Islet of Langerhans (tissue), 1 donor: Measurements from ENCODE around the gene SLX4IP.

Experiments
- FAIRE-seq: peaks from one replicate; lab custom pipeline; 2011; peaks lifted over from hg19 to GRCh38; lab: Jason Lieb, UNC

Gene SLX4IP

DNA sequence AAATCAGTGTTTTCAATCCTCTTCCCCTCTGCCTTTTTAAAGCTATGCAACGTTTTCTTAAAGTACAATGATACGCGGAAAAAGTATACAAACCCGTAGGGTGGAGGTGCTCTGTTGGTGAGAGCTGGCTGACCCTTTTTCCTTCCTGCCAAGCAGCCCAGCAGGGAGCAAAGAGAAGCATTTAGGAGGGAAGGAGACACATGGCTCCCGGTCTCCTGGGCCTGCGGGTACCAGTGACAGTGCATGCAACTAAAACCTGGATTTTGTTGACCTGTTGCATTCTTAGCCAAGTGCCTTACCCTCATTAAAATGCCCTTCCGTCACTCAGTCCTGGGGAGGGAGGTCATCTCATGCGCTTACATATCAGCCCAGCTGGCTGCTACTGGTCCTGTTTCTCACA, 87.2 kb downstream of the SLX4IP start:
- FAIRE-seq = no peak

DNA sequence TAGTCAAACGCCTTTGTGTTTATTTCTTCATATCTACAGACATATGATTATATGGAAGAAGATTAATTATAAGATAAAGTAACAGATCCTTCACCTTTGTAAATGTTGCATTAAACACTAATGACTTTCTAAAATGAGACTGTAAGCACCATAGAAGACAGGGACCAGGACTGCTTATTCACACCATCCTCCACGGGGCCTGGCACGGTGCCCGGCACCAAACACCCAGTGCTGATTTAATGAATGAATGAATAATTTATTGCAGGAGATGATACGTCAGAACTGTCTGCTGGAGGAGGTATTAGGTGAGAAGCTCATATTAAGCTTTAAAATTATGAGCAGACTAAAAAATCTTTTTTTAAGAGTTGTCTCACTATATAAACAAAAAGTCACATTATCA, 88.3 kb downstream of the SLX4IP start:
- FAIRE-seq = peak; percentile 9

DNA sequence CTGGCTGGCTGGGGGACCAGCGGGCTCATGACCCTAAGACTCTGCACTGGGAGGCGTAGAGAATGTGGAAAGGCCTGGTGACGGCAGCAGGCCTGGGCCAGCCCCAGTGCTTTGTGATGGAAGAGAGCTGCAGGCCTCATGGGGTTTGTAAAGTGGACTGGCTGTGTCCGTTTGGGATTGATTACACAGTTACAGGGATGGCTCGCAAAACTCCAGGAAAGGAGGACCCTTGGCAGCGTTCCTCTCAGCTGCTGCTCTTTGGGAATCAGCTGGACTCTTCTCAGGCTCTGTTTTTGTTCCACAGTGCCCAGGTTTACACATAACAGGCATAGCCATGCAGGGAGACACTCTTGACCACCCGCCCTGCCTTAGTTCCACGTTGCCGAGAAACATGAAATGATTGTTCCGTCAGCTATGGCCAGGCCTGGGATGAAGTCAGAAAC, 89.0 kb downstream of the SLX4IP start:
- no peak for FAIRE-seq

DNA sequence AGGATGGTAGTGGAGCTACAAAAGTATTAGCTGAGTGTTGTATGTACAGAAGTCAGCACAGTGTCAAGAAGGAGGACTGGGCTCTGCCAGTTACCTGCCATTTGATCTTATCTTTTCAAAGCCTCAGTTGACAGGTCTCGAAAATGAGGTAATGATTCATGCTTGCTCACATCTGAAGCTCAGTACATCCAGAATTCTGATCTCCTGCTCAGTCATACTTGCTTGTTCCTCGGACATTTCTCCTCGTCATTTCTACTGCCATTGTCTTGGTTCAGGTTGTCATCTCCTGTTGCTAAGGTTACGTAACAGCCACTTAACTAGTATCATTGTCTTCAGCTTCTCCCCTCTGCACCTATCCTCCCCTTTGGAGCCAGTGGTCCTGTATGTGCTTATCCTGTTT, 89.5 kb downstream of the SLX4IP start:
- peak; percentile 33 for FAIRE-seq

DNA sequence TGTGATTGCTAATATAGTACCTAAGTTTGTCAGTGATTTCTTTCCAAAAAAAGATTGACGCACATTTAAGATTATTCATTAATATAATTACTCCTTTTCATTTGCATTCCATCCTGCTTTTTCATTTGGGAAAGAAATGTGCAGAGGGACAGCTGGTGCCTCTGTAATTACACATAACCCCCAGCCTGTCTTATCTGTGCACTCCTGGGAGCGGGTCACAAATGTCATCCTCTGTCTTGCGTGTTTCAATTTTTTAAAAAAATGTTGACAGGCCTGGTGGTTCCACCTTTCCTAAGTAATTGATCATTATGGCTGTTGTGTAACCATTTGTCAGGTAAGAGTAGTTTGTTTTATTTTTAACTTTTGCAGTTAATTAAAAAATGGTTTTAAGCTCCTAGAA, 92.7 kb downstream of the SLX4IP start:
- no peak for FAIRE-seq

DNA sequence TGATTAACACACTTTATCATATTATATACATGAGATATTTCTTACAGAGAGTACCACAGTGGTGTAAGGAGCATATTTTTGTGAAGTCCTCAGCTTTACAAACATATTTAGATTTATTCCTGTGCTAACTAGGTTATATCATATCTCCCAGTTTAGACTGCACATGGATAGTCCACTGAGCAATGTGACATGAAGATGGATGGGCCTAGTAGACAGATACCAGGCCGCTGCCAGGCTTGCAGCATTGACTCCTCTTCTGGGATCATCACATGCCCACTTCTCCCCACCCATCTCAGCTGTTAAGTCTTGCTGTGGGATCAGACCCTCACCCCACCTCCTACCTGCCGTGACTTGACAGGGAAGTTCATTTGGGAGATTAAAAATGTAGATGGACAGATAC, 95.8 kb downstream of the SLX4IP start:
- FAIRE-seq = no peak

DNA sequence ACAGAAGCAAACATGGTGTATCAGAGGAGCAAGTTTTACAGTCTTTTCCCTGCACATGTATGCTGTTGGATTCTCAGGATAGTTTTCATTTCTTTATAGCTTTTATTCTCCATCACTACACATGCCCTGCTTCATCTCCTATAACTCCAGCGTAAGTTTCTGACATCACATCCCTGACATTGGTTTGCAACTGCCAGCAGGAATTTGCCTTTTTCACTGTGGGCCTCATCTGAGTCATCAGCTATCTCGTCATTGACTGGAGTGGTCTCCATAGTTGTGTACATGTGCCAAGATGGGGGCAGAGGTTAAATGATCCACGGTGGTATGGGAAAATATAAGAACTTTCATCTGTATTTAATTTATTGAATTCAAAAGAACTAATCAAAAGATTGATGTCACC, 96.7 kb downstream of the SLX4IP start:
- no peak for FAIRE-seq

DNA sequence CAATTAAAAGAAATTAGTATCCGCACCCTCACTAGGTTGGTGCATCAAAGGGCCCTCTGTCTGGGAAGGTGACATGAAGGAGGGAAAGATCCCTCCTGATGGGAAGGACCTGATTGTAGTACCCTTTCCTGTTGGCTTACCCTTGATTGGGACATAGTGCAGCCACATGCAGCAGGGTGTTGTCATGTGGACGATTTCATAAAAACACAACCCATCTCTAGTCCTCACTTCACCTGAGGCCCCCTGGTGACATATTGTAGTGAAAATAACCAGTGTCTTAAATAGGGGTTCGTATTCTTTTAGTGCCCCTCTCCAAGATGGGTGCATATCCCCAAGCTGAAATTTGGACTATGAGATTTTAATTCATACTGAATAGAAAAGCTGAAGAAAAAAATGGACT, 97.3 kb downstream of the SLX4IP start:
- FAIRE-seq = no peak

DNA sequence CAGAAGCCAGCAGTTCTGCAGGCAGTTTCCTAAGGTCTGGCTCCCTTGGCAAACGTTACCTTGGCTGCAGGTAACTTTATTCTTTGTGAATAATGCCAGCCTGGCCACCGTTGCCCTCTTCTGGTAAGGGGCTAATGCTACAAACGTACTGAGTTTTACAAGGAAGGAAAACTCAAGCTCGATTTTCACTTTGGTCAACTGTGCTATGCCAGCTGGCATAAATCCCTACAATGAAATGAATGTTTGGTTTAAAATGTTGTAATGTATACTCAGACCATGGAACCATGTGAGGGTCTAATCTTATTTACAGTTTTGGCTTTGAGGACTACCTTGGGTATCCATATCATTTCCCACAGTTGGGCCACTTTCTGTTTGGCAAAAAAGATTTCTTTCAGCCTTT, 101.4 kb downstream of the SLX4IP start:
- no peak for FAIRE-seq

DNA sequence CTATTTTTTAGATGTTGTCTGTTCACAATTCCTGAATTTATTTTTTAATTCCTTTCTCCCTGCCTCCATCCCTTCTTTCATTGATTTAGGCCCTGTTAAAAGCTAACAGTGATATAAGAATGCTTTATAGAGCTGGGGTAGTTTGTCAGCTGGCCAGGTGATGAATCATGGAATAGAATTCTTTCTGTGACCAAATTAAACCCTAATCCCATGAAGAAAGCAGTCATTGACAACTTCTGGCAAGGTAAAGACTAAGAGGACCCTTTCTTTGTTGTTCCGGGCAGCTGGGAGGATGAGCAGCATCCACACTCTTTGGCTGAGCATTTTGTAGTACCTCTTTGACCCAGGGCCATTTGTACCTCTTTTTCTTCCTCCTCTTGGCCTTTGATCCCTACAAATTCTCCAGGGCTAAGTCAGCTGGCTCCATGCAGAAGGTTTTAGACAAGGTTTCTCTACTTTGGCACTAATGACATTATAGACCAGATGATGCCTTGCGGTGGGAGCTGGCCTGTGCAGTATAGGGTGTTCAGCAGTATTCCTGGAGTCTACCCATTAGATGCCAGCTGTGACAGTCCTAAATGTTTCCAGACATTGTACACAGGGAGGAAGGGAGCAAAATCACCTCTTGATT, 102.9 kb downstream of the SLX4IP start:
- FAIRE-seq = no peak

DNA sequence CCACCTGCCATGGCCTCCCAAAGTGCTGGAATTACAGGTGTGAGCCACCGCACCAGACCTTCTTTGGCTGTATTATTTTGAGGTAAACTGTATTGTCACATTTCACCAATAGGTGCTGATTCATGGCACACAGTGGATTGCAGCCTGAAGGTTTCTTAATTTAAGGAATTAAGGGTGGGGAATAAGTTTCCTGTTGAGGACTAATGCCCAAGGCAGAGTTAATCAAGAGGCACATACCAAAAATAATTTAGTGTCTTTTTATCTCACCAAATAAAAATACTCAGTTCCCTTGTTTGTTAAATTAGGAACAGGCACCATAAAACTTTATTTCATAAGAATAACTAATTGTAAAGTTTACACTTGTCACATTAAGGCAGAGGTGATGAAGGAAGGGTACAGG, 103.7 kb downstream of the SLX4IP start:
- no peak for FAIRE-seq

DNA sequence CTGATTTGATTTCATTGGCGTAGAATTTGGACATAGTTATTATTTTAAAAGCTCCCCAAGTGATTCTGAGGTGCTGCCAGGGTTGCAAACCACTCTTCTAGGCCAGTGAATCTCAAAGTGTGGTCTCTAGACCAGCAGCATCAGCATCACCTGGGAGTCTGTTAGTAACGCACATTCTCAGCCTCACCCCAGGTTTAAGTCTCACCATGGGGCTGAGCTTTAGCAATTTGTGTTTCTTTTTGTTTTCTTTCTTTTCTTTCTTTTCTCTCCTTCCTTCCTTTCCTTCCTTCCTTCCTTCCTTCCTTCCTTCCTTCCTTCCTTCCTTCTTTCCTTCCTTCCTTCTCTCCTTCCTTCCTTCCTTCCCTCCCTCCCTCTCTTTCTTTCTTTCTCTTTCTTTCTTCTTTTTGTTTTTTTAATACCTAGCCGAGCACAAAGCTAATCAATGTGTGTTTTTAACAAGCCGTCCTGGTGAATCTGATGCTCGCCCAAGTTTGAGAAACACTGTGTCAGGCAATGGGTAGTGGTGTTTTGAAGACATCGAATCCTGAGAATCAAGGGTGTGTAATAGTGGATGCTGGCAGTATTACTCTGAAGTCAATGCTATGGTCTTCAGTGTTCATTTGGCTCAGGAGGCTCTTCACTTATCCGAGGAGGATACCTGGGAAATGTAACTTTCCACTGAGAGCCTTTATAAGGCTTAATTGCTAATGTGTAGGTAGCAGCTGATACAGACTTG, 104.9 kb downstream of the SLX4IP start:
- FAIRE-seq = no peak

DNA sequence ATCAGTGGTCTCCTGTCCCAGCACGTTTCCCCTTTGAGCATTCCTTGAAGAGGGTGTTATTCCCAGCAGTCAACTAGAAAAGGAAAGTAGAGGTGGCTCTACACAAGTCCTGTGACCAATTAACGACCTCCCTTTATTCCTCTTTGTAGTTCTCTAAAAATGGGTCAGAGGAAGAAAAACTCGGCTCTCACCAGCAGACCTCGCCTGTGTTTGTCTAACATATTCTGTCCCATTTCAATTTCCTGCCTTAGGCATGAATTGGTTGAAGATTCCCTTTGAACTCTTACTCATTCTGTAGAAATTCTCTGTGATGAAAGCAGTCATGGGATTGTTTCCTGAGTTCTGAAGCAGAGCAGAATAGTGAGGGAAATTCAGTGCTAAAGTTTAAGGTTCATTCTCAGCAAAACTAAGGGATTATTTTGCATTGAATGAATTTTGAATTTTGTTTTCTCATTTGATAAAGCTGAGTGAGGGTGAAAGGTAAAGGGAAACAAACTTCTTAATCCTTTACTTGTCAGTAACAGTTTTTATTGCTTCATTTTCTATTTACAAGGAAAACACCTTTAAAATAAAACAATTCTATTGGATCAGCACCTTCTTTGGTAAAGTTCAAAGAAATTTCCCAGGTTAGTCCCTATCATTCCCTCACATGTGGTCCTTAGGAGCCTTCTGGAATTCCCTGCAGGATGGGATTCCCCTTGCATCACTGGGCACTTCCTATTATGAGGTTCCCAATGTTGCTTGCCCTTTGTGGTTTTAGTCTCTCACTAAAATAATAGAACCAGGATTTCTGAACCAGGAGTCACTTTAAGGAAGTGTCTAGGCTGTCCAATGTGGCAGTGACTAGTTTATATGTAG, 105.8 kb downstream of the SLX4IP start:
- FAIRE-seq = no peak

DNA sequence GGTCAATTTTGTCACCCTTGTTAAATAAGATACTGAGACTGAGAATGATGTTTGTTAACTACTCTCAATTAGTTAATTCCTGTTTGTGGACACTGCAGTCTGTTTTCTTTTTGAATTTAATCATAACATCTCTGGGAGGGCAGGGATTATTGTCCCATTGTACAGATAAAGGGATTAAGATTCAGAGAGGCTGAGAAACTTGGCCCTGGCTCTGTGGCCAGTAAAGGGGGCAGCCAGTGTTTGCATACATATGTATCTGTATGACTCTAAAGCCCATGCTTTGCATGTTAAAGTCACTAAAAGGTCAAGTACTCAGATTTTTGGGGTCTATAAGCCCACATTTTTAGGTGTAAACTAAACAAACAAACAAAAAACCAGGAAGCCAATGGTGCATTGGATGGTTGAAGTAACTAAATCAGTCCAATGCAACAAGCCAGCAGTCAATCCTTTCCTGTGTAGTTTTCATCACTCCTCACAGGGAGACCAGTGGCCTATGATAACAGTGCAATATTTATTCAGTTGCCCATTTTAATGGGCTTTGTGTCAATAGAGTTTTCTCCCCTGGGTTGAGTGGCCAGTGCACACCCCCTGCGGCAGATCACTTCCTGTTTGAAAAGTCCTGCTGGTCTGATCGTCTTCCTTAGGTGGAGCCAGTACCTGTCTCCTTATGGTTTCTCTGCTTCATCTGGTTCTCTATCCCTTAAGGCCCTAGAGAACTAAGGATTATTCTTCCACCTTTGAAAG, 106.7 kb downstream of the SLX4IP start:
- no peak for FAIRE-seq

DNA sequence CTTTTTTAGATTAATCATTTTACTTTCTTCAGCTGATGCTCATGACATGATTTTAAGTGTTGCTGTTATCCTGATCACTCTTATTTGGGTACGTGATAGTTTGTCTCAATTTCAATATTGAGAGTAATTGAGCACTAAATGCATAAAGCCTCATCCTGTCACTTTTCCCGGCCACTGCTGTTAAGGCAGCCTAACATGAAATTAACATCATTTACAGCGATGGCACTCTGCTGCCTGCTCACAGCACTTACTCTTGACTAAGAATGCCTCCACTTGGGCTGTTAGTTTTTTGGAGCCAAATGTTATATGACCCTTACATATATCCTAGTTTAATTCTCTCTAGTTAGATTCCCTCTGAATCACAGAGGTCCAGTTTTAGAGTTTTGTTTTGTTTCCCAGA, 107.3 kb downstream of the SLX4IP start:
- no peak for FAIRE-seq

DNA sequence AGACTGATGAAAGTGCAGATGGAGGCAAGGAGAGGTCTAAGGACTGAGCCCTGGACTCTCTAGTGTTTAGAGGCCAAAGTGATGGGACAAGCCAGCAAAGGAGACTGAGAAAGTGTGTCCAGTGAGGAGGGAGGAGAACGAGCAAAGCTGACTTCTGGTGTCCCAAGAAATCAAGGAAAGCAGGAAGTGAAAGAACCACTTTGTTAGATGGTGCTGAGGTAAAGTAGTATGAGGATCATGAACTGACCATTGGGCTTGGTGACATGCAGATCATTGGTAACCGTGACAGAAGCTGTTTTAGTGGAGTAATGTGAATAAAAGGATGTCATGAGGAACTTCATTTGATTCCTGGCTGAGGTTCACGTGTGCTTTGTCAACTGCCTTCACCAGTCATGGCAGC, 108.4 kb downstream of the SLX4IP start:
- FAIRE-seq = no peak

DNA sequence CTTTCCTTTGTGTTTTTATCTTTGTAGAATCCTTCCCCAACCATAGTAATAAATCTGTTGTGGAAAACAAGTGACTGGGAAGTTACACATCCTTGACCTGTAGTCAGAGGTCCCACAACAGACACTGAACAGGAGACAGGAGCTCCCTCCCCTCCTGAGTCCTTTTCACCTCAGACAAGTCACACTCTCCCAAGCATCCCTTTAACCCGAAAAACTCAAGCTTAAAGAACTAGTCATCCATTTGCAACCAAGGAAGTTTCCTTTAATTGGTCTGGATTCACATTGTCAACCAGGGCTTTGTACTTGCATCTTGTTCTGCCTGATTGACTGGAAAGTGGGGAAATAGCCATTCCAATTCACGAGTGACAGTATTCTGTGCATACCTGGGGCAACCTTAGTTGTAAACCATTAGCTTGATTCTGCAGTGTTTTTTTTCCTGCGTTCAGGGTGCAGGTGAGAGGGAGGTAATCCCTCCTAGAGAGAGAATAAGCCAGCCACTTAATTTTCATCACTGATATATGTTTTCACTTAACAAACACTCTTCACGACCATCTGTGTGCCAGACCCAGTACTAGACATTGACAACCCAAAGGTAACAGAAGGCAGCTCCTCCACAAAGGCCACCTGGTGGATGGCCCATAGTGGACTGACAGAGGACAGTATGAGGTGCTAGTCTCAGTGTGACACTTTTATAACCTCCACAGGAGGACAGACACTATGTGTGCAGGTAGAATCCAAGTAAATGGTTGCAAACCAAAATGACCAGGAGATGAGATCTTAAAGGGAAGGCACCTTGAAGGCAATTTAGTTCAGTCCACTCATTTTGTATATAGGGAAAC, 112.4 kb downstream of the SLX4IP start:
- no peak for FAIRE-seq

DNA sequence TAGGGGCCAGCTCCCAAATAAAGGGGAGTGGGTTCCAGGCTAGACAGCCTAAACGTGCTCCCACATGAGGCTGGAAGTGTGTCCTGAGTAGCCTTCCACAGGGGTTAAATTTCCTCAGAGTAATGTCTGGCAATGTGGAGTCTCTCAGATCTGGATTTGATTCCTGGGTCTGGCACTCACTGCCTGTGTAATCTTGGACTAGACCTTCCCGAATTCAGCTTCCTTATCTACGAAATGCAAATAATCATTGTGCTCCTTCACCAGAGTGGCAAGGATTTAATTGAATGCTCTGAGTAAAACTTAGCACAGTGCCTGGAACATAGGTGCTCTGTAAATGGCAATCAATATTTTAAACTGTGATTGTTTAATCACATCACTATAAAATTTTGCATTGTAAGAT, 114.4 kb downstream of the SLX4IP start:
- FAIRE-seq = no peak

DNA sequence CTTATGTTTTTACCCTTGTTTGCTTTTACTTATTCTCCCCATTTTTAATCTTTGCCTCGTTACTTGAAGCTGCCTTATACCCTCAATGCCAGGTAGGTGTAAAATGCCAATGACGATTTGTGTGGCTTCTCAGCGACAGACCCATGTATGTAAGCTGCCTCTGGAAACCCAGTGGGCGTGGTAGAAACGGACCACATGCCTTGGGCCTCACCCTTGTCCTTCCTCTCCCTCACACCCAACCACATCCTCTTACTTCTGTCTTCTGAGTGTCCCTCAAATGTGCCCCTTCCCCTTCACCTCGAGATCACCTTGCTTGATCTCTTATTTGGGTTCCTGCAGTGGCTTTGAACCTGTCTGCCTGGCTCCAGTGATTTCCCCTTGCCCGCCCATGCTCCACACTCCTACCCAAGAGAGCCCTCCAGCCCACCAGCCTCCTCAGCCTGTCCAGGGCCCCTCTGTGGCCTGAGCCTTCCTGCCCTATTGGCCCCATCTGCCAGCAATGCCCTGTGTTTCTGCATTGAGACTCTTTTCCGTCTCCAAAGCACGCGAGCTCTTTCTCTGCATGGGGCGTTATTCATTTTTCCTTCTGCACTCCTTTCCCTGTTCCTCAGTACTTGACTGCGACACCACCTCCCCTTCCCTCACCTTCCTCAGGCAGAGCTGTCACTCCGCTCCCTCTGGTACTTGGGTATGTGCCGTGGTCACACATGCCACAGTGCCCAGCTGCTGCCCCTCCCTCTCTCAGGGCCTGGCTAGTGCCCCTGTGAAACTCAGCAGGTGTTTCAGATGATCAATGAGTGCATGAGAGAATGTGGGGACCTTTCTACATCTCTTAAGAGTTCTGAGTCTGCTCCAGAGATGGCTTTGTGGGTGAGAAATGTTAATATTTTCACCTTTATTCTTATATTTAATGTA, 115.4 kb downstream of the SLX4IP start:
- FAIRE-seq = no peak
